ENCODE data around the gene PLP2. TPM values are rescaled to one million over a fixed set of nuclear protein-coding genes. Genes with fewer than 3 reads are reported as not detected.
"Not testable (repeated sequence)": the region's sequence is repeated elsewhere in the genome, so short reads cannot be mapped to it uniquely, and the experiment has no call there.

PLP2 gene
- total RNA-seq, 1 donor from 2014 or later = 16.8 TPM

- DNase-seq (ENCODE audit: low read depth) (peak; percentile 69), FAIRE-seq (peak; percentile 40)
- no peak for TF ChIP-seq CTCF (IDR thresholded peaks at IDR 0.05; ENCODE audit: insufficient read depth, low read length, severe bottlenecking)
- Histone ChIP-seq H3K4me3 (ENCODE audit: low read depth, low read length) (peak overlapping the region; percentile 35), H3K27me3 (ENCODE audit: control insufficient read depth, insufficient read depth, low read length) (no peaks in the 10 kb centered on the region), H3K36me3 (ENCODE audit: control insufficient read depth, insufficient read depth, low read length) (no peaks in the 10 kb centered on the region)
These were observed 4.6 kb upstream of the PLP2 start for GRCh38 chrX:49166914-49167739.

- Histone ChIP-seq H3K27me3 (ENCODE audit: control insufficient read depth, insufficient read depth, low read length) (no peaks in the 10 kb centered on the region), H3K4me3 (ENCODE audit: low read depth, low read length) (peak overlapping the region; percentile 35), H3K36me3 (ENCODE audit: control insufficient read depth, insufficient read depth, low read length) (no peaks in the 10 kb centered on the region)
- DNase-seq (ENCODE audit: low read depth) (no peak), FAIRE-seq (peak; percentile 23)
- no peak for TF ChIP-seq CTCF (IDR thresholded peaks at IDR 0.05; ENCODE audit: insufficient read depth, low read length, severe bottlenecking)
These were observed 4.0 kb upstream of the PLP2 start for GRCh38 chrX:49167740-49168108.

GRCh38 chrX:49172280-49172780, 632 bp downstream of the PLP2 start:
- FAIRE-seq (no peak), DNase-seq (ENCODE audit: low read depth) (peak; percentile 60)
- Histone ChIP-seq H3K4me3 (ENCODE audit: low read depth, low read length) (peak overlapping the region; percentile 79), H3K27me3 (ENCODE audit: control insufficient read depth, insufficient read depth, low read length) (no peaks in the 10 kb centered on the region), H3K36me3 (ENCODE audit: control insufficient read depth, insufficient read depth, low read length) (peaks cover 7% of the 10 kb centered on the region)
- TF ChIP-seq CTCF (IDR thresholded peaks at IDR 0.05; ENCODE audit: insufficient read depth, low read length, severe bottlenecking) = no peak

- DNase-seq (ENCODE audit: low read depth); FAIRE-seq; H3K27me3 ChIP-seq (ENCODE audit: control insufficient read depth, insufficient read depth, low read length): not testable (repeated sequence)
- Histone ChIP-seq H3K4me3 (ENCODE audit: low read depth, low read length) (peak overlapping the region; percentile 79), H3K36me3 (ENCODE audit: control insufficient read depth, insufficient read depth, low read length) (peaks cover 12% of the 10 kb centered on the region)
These were observed 1.8 kb downstream of the PLP2 start for GRCh38 chrX:49173544-49173943.

GRCh38 chrX:49174723-49175122, 3.0 kb downstream of the PLP2 start:
- no peak for TF ChIP-seq CTCF (IDR thresholded peaks at IDR 0.05; ENCODE audit: insufficient read depth, low read length, severe bottlenecking)
- Histone ChIP-seq H3K4me3 (ENCODE audit: low read depth, low read length) (no peak overlapping the region), H3K36me3 (ENCODE audit: control insufficient read depth, insufficient read depth, low read length) (peaks cover 18% of the 10 kb centered on the region), H3K27me3 (ENCODE audit: control insufficient read depth, insufficient read depth, low read length) (no peaks in the 10 kb centered on the region)
- FAIRE-seq (no peak), DNase-seq (ENCODE audit: low read depth) (peak; percentile 33)

GRCh38 chrX:49175435-49176274, 4.0 kb downstream of the PLP2 start:
- Histone ChIP-seq H3K36me3 (ENCODE audit: control insufficient read depth, insufficient read depth, low read length) (peaks cover 20% of the 10 kb centered on the region), H3K27me3 (ENCODE audit: control insufficient read depth, insufficient read depth, low read length) (no peaks in the 10 kb centered on the region), H3K4me3 (ENCODE audit: low read depth, low read length) (no peak overlapping the region)
- FAIRE-seq (no peak), DNase-seq (ENCODE audit: low read depth) (peak; percentile 13)
- TF ChIP-seq CTCF (IDR thresholded peaks at IDR 0.05; ENCODE audit: insufficient read depth, low read length, severe bottlenecking) = no peak
